HG02571 (cell line): ENCODE measurements around the gene ADAM10.

Experiments
- ATAC-seq: cut with Tn5 transposase; IDR thresholded peaks from one replicate; pipeline ENCODE4 v1.9.1; 2021; ENCODE audit warnings: mild to moderate bottlenecking, moderate library complexity; ENCODE audit not compliant: unreplicated experiment

Gene ADAM10

GRCh38 chr15:58760385-58761009 lies 11.0 kb upstream of the ADAM10 start:
- no peak for ATAC-seq

- ATAC-seq: no peak
Measured at GRCh38 chr15:58758141-58758540, 8.6 kb upstream of the ADAM10 start.

- ATAC-seq: no peak
Measured at GRCh38 chr15:58755956-58756355, 6.4 kb upstream of the ADAM10 start.

- no peak for ATAC-seq
Measured at GRCh38 chr15:58755350-58755749, 5.8 kb upstream of the ADAM10 start.

- no peak for ATAC-seq
Measured at GRCh38 chr15:58752716-58753115, 3.2 kb upstream of the ADAM10 start.

- ATAC-seq: peak; percentile 28
Measured at GRCh38 chr15:58748852-58749531, 515 bp downstream of the ADAM10 start.

- peak; percentile 8 for ATAC-seq
Measured at GRCh38 chr15:58748040-58748851, 1.3 kb downstream of the ADAM10 start.

GRCh38 chr15:58746174-58746573 lies 3.3 kb downstream of the ADAM10 start:
- no peak for ATAC-seq

- no peak for ATAC-seq
Measured at GRCh38 chr15:58742819-58743502, 6.5 kb downstream of the ADAM10 start.

GRCh38 chr15:58742022-58742813 lies 7.3 kb downstream of the ADAM10 start:
- ATAC-seq: no peak

GRCh38 chr15:58741032-58741431 lies 8.5 kb downstream of the ADAM10 start:
- ATAC-seq: no peak

- no peak for ATAC-seq
Measured at GRCh38 chr15:58740436-58740835, 9.1 kb downstream of the ADAM10 start.

- no peak for ATAC-seq
Measured at GRCh38 chr15:58738046-58738707, 11.3 kb downstream of the ADAM10 start.

- ATAC-seq: no peak
Measured at GRCh38 chr15:58737298-58737697, 12.2 kb downstream of the ADAM10 start.

- ATAC-seq: no peak
Measured at GRCh38 chr15:58736018-58736643, 13.4 kb downstream of the ADAM10 start.

- ATAC-seq: no peak
Measured at GRCh38 chr15:58734859-58735258, 14.6 kb downstream of the ADAM10 start.

- no peak for ATAC-seq
Measured at GRCh38 chr15:58732625-58733363, 16.7 kb downstream of the ADAM10 start.

- no peak for ATAC-seq
Measured at GRCh38 chr15:58731756-58732535, 17.6 kb downstream of the ADAM10 start.
